ENCODE results near the gene SUPT5H. TPM values are rescaled to one million over a fixed set of nuclear protein-coding genes. Genes with fewer than 3 reads are reported as not detected.

SUPT5H gene
- total and polyA plus RNA-seq, 2 of the 13 experiments (the other 11 are each of a cell fraction or from before 2014, with no cell fraction given): 48.2 to 51.7 TPM

DNA sequence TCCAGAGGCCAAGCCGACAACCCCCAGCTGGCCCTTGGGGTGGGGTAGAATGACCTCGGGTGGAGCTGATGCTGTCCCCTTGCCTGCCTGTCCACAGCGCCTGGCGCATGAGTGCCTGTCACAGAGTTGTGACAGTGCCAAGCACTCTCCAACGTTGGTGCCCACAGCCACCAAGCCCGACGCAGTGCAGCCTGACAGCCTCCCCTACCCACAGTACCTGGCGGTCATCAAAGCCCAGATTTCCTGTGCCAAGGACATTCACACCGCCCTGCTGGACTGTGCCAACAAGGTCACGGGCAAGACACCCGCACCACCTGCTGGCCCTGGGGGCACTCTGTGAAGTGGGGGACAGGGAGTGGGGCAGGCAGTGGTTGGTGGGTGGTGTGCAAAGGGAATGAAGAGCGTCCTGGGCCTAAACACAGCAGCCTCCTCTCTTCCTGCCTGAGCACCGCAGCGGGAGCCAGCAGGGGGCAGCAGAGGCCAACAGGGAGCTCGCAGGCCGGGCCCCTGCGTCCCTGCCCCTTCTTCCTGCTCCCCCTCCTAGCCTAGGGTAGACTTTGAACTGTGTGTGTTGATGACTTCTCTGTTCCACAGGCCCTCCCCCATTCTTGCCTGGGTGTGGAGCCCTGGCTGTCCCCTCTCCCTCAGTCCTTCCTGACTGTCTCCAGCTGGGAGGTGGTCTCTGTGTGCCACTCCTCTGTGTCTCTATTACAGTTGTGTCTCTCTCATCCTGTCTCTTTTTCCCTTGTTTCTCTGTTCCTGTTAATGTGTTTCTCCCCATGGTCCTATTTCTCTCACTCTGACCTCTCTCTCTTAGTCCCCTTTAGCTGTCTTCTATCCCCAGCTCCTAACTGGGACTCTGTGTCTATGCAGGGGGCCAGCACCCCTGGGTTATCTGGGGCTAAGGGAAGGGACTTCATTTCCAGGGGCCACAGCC lies 47.8 kb upstream of the SUPT5H start (continued):
- TF ChIP-seq PTBP1 (IDR thresholded peaks at IDR 0.05; ENCODE audit: low read depth, low read length, poor library complexity, severe bottlenecking) (peak; percentile 66), DDIT3 (CRISPR knock-in tag; IDR thresholded peaks at IDR 0.05) (no peak), ZNF263 (CRISPR knock-in tag; IDR thresholded peaks at IDR 0.05) (no peak), TRIM24 (CRISPR knock-in tag; IDR thresholded peaks at IDR 0.05) (no peak), HHEX (CRISPR knock-in tag; IDR thresholded peaks at IDR 0.05) (no peak), FOXO4 (CRISPR knock-in tag; conservative IDR thresholded peaks at IDR 0.05) (no peak), ZNF207 (IDR thresholded peaks at IDR 0.05; ENCODE audit: borderline replicate concordance) (no peak), ZNF124 (CRISPR knock-in tag; IDR thresholded peaks at IDR 0.05) (peak; percentile 74; the same call in 1 of the 2 replicates), KMT2B (CRISPR knock-in tag; IDR thresholded peaks at IDR 0.05) (peak; percentile 67), ZNF274 (CRISPR knock-in tag; IDR thresholded peaks at IDR 0.05) (peak; percentile 91; the same call in 1 of the 2 replicates), ZNF644 (CRISPR knock-in tag; IDR thresholded peaks at IDR 0.05; ENCODE audit: low read depth) (0 out of 2 replicates have a peak, but pooled peaks have one; percentile 28), ZFX (CRISPR knock-in tag; IDR thresholded peaks at IDR 0.05; ENCODE audit: low read depth) (peak; percentile 71; the same call in 1 of the 2 replicates), ZNF264 (CRISPR knock-in tag; IDR thresholded peaks at IDR 0.05) (0 out of 2 replicates have a peak, but pooled peaks have one; percentile 32), ARID5B (CRISPR knock-in tag; IDR thresholded peaks at IDR 0.05) (peak; percentile 80), TBX3 (IDR thresholded peaks at IDR 0.05; ENCODE audit: borderline replicate concordance) (no peak), GTF3A (CRISPR knock-in tag; conservative IDR thresholded peaks at IDR 0.05) (no peak), RORA (CRISPR knock-in tag; IDR thresholded peaks at IDR 0.05) (no peak)
- TF ChIP-seq, protein P1, sequence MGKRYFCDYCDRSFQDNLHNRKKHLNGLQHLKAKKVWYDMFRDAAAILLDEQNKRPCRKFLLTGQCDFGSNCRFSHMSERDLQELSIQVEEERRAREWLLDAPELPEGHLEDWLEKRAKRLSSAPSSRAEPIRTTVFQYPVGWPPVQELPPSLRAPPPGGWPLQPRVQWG (CRISPR knock-in tag; IDR thresholded peaks at IDR 0.05; ENCODE audit: borderline replicate concordance, low read depth): no peak
- TF ChIP-seq, protein P2, sequence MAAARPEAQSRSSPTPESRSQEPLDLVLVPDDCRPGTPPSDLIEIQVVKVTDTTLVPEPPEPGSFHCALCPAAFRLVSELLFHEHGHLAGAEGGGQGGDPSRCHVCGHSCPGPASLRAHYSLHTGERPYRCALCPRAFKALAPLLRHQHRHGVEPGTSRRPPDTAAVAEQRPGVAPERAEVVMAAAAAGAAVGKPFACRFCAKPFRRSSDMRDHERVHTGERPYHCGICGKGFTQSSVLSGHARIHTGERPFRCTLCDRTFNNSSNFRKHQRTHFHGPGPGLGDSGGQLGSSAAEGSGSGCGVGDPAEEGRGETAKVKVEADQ (CRISPR knock-in tag; IDR thresholded peaks at IDR 0.05; ENCODE audit: borderline replicate concordance): peak; percentile 48; the same call in 1 of the 2 replicates
- TF ChIP-seq, protein P3, sequence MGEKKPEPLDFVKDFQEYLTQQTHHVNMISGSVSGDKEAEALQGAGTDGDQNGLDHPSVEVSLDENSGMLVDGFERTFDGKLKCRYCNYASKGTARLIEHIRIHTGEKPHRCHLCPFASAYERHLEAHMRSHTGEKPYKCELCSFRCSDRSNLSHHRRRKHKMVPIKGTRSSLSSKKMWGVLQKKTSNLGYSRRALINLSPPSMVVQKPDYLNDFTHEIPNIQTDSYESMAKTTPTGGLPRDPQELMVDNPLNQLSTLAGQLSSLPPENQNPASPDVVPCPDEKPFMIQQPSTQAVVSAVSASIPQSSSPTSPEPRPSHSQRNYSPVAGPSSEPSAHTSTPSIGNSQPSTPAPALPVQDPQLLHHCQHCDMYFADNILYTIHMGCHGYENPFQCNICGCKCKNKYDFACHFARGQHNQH (CRISPR knock-in tag; IDR thresholded peaks at IDR 0.05): peak; percentile 98
